NCI-H1436 (cell line): ENCODE measurements around the gene COL12A1.

Source experiments
- DNase-seq: peaks from one replicate; lab custom pipeline; 2025; lab: John Stamatoyannopoulos, UW

COL12A1 gene

DNA sequence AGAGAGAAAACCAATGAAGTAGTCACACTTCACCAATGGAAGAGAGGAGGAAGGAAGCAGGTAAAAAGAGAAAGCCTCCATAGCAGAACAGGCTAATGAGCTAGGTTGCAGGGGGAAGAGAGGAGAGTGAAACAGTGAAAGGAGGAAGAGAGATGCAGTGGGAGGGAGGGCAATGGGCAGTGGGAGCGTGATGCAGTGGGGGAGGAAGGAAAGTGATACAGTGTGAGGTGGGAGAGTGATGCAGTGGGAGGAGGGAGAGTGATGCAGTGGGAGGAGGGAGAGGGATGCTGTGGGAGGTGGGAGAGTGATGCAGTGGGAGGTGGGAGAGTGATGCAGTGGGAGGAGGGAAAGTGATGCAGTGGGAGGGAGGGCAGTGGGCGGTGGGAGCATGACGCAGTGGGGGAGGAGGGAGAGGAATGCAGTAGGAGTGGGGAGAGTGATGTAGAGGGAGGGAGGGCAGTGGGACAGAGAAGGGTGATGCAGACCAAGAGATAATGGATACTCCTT, 29.7 kb downstream of the COL12A1 start:
- no peak for DNase-seq

GRCh38 chr6:75171986-75172385, 33.9 kb downstream of the COL12A1 start:
- no peak for DNase-seq

- no peak for DNase-seq
Measured at GRCh38 chr6:75171567-75171966, 34.3 kb downstream of the COL12A1 start.

DNA sequence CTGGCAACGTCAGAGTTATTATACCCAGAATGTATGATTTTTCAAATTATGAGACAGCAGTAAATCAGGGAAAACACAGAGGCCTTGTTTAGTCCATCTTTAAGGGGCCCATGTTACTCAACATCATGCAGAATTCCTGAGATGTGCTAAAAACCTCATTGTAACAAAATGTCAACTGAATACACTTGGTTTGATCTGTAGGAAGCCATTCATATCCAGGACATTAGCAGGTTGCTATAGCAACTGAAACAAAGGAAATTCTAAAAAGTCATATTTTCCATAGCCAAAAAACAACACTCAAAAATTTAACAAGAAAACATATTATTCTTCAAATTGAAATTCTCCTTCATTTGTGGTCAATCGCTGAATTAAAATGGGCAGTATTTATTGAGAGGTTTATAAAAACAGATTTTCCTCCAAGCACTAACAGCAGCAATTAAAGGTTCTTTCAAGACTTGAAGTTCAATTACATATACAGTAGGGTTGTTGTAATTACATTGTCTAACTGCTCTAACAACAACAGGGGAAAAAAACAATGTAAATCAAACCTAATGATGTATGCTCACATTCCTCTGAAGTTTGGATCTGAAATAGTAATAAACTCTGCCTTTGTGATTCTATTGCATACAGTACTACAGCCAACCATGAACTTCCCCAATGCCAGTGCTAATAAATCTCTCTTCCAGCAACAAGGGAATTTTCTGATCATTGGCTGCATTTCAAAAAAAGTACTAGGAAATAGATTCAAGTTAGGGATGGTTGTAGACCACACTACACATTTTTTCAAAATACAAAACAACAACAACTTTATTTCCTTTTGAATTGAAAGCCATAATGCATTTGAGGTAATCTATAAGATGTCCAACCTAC, 34.9 kb downstream of the COL12A1 start:
- no peak for DNase-seq

DNA sequence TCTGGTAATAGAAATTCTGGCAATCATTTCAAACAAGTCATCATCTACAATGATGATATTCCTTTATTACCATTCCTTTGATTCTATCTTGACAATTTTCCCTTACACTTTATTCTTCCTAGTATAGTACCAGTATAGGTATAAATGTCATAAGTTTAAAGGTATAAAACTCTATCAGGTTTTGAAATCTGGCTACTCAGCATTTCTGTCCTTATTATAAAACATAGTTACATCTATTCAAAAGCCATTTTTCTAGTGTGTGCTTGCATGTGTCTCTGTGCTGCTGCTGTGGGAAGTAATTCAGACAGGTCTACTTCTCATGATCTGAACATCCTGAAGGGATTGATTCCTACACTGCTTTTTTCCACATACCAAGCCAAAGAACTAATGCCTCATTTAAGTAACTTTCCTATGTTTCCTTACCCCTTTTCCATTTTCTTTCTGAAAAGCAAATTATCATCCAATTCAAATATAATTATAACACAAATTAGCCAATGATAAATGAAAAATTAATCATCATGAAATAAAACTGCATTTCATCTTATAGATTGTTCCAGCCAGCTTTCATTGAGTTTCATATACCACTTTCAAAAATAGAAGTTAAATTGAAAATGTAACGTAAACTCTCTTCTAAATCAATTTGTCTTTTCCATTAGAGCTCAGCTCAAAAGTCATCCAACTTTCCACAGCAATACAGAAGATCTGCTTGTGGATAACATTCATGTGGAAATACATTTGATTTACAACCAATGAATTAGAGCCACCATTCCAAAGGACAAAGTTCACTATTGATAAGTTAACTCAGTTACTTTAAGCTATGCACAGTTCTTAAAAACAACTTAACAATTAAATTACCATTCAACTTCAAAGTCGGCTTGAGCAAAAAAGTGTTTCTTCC, 35.9 kb downstream of the COL12A1 start:
- DNase-seq: no peak

DNA sequence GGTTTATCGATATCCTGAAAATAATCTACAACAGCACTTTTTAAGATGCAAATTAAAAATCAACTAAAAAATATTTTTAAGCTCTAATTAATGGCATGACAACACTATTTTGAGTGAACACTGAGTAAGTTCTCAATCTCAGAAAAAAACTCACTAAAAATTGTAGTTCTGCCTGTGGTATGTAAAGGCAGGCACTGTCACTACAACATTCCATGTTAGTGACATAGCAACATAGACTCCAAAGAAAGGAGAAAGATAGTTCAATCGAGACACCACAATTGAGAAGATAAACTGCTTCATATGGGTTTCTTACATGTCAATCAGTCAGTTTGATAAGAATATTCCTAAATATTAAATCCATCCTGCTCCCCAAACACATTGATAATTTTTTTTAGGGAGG, 38.0 kb downstream of the COL12A1 start:
- DNase-seq: no peak

- DNase-seq: no peak
Measured at GRCh38 chr6:75167325-75167724, 38.5 kb downstream of the COL12A1 start.

- no peak for DNase-seq
Measured at GRCh38 chr6:75166773-75167172, 39.1 kb downstream of the COL12A1 start.

GRCh38 chr6:75166236-75166635, 39.6 kb downstream of the COL12A1 start:
- DNase-seq: no peak

- no peak for DNase-seq
Measured at GRCh38 chr6:75158176-75158575, 47.7 kb downstream of the COL12A1 start.

- DNase-seq: no peak
Measured at GRCh38 chr6:75157336-75157735, 48.5 kb downstream of the COL12A1 start.

DNA sequence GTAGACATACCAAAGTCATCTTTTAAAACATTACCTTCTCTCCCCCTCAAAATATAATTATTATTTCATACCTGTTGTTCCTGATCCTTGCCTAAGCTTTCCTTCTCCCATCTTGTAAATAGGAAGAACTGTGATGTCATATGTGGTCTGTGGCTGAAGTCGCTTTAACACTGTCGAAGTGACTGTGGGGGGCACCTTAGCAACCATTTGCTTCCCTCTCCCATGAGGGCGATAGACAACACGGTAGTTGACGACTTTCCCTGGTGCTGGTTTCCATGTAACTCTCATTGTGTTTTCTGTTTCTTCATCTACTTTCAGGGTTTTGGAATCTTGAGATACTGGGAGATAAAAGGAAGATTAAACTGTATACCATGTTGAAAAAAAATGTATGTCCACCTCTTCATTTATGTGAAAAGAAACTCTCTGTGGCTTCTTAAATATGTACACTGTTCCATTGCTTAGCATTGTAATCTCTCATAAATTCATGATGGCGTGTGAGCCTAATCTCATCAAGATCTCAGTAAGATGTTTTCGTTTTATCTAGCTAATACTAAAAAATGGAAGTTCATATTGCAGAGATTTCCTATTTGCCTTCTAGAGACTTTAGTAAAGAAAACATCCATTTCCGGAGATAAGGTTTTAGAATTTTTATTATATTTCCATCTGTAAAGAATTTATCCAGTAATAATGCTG, 49.5 kb downstream of the COL12A1 start:
- DNase-seq: no peak

- DNase-seq: no peak
Measured at GRCh38 chr6:75155631-75156030, 50.2 kb downstream of the COL12A1 start.

GRCh38 chr6:75154973-75155372, 50.9 kb downstream of the COL12A1 start:
- no peak for DNase-seq

DNA sequence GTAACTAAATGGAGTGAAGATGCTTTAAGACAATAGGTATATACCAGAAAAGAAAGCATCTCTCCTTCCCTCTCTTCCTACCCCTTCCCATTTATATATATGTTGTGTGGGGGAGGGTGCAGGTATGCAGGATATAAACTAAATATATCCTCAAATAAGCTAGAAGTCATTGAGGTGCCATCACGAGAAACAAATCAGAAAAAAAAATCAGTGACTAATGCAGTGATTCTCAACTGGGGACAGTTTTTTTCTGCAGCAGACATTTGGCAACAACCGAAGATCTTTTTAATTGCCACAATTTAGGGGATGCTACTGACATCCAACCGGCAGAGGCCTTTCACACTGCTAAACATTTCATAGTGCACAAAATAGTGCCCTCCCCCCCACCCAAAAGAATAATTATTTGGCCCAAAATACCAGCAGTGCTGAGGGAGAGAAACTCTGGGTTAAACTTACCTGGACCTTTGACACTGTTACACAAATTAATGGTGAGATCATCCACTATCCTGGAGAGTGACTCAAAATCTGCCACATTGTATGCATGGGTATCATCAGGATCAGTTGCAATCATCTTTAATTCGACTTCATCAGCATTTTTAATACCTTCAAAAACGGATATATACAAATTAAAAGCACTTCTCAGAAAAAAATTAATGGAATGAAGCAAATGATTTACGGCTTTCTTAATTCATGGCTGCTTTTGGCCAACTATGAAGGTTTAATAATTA, 55.0 kb downstream of the COL12A1 start:
- no peak for DNase-seq

GRCh38 chr6:75149696-75150095, 56.2 kb downstream of the COL12A1 start:
- DNase-seq: no peak

- DNase-seq: no peak
Measured at GRCh38 chr6:75149240-75149639, 56.6 kb downstream of the COL12A1 start.

GRCh38 chr6:75147512-75147911, 58.3 kb downstream of the COL12A1 start:
- DNase-seq: no peak

DNA sequence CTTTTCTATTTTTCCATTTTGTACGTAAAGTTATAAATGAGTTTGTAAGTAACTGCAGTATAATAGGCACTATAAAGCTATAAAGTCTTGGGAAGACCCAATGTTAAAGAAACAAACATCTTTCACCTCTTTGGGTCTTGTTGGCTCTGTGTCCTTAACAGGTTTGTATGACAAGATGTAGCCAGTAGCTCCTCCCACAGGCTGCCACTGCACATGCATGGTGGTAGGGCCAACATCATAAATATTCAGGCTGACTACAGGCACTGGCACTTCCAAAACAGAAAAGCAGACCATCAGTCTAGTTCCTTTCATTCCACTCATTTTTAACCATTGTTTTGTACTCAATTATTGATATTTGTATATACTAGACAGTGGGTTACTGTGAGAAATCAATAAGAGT, 59.9 kb downstream of the COL12A1 start:
- no peak for DNase-seq

DNA sequence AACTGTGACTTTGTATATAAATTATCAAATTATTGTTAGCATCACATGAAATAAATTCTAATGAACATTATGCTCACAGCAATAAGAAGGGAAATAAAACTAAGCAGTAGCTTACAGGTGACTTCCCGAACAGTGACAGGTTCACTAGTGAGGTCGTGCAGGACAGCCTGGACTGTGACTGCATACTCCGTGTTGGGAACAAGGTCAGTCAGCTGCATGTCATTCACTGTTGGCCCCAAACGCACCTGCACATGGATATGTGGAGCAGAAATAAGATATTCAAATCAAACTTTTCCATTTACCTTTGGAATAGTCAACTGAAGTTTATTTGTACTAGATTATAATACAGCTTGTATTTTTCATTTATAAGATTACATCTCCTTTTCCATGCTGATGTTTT, 60.6 kb downstream of the COL12A1 start:
- DNase-seq: no peak

DNA sequence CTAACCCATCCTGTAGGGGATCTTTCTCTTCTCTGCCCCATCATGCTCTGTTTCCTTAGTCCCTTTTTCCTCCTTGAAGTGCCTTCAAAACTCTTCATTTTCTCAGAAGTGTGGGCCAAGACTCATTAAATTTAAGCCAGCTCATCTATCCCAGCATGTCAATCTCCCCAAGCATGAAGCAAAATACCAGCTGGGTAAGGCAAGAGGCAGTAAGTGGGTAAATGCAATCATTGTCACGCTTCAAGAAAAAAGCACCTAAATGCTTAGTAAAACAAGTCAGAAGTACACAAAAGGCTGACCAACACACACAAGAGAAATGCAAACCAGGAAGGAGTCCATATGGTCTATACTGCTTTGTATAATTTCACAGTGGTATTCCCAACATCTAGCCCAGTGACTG, 61.5 kb downstream of the COL12A1 start:
- no peak for DNase-seq

DNA sequence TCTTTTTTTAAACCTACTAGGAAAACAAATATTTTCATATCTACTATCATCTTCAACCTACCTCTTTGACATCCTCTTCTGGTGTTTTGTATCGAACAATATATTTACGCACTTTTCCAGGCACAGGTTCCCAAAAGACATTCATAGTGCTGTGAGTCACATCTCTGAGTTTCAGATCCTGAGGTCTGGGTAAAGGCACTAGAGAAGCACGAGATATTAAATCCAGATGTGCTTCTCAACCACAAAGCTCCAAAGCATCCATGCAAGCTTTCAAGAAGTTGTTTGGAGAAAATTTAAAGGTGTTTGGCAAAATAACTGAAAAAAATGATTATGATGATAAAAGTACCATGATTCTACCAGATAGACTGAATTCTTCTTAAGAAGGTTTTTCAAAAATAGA, 62.7 kb downstream of the COL12A1 start:
- no peak for DNase-seq
